Endothelial cell of umbilical vein (primary cell): ENCODE measurements around the gene MYO1H. TPM values are rescaled to one million over a fixed set of nuclear protein-coding genes. Genes with fewer than 3 reads are reported as not detected.

Experiments
- BruUV-seq: library from RNA; stranded (reverse); fragments of 400-500 nt; replicated peaks from 2 replicates; lab custom pipeline; 2021; lab: Mats Ljungman, UMichigan
- CTCF ChIA-PET: fragments of 300-600, 350-600 bp; sonication (Branson Sonifier 250); formaldehyde crosslinking; loops from one replicate; lab custom pipeline; 2021; ENCODE audit warnings: antibody characterized with exemption, inconsistent platforms; lab: Charles Lee
- POLR2A ChIA-PET: fragments of 300-600, 350-600 bp; sonication (Branson Sonifier 250); formaldehyde crosslinking; loops from one replicate; lab custom pipeline; 2021; ENCODE audit warnings: antibody characterized with exemption, inconsistent platforms; lab: Charles Lee
- DNase-seq: peaks from one replicate; pipeline ENCODE4 v3.0.0-alpha.2; 2011; ENCODE audit warnings: low read depth, low spot score
- FAIRE-seq: peaks from 2 replicates; lab custom pipeline; 2011; peaks lifted over from hg19 to GRCh38; lab: Jason Lieb, UNC
- H2AFZ ChIP-seq: 2 replicates; pipeline ENCODE4 v1.6.0; 2012; ENCODE audit warnings: low read depth, low read length, control low read depth, inconsistent platforms
- H3K27ac ChIP-seq: 2 replicates; pipeline ENCODE4 v1.5.1; 2011; ENCODE audit warnings: low read depth, mild to moderate bottlenecking, control low read depth, low read length, moderate library complexity; ENCODE audit not compliant: insufficient read depth
- H3K27me3 ChIP-seq, 2 experiments: 2 replicates each; pipeline versions ENCODE4 v1.6.0 to v1.6.1; 2011; ENCODE audit warnings: low read length in 2 of 2, mixed read lengths in 1 of 2; ENCODE audit not compliant: control insufficient read depth in 2 of 2, insufficient read depth in 2 of 2
- H3K36me3 ChIP-seq, 2 experiments: 2 replicates in 1 of 2; 3 replicates in 1 of 2; pipeline ENCODE4 v1.5.1; 2011; ENCODE audit warnings: low read length in 2 of 2, mild to moderate bottlenecking in 1 of 2, moderate library complexity in 1 of 2; ENCODE audit not compliant: control insufficient read depth in 2 of 2, insufficient read depth in 2 of 2; ENCODE audit errors: extremely low read depth in 1 of 2
- H3K4me1 ChIP-seq: 3 replicates; pipeline ENCODE4 v1.5.1; 2011; ENCODE audit warnings: mild to moderate bottlenecking, low read length; ENCODE audit not compliant: control insufficient read depth, insufficient read depth; ENCODE audit errors: extremely low read depth
- H3K4me2 ChIP-seq: 2 replicates; pipeline ENCODE4 v1.6.1; 2011; ENCODE audit warnings: low read length, control low read depth, mixed read lengths; ENCODE audit not compliant: insufficient read depth
- H3K4me3 ChIP-seq, 3 experiments: fragments of 200-600 bp in 1 of 3; sonication (generic), shearing (Covaris generic) in 1 of 3; replicated peaks in 1 of 3; 2 replicates each; pipeline ENCODE4 v1.5.1; 2011 to 2016; ENCODE audit warnings: control low read depth in 3 of 3, low read length in 3 of 3, mild to moderate bottlenecking in 2 of 3, inconsistent platforms in 1 of 3, low read depth in 1 of 3, moderate library complexity in 1 of 3; ENCODE audit not compliant: insufficient read depth in 1 of 3
- H3K79me2 ChIP-seq: 2 replicates; pipeline ENCODE4 v1.6.0; 2012; ENCODE audit warnings: low read length, inconsistent platforms; ENCODE audit not compliant: control insufficient read depth, insufficient read depth
- H3K9ac ChIP-seq: replicated peaks from 2 replicates; pipeline ENCODE3; 2011; ENCODE audit warnings: low read length, control low read depth; ENCODE audit not compliant: insufficient read depth; ENCODE audit errors: extremely low read depth
- H3K9me1 ChIP-seq: replicated peaks from 3 replicates; pipeline ENCODE4 v1.6.0; 2011; ENCODE audit warnings: mild to moderate bottlenecking, low read length; ENCODE audit not compliant: control insufficient read depth, insufficient read depth; ENCODE audit errors: extremely low read depth
- H3K9me3 ChIP-seq: replicated peaks from 2 replicates; pipeline ENCODE4 v1.5.1; 2012; ENCODE audit warnings: low read length, inconsistent platforms; ENCODE audit not compliant: control insufficient read depth, insufficient read depth
- H4K20me1 ChIP-seq: replicated peaks from 2 replicates; pipeline ENCODE3; 2011; ENCODE audit warnings: mild to moderate bottlenecking, low read length; ENCODE audit not compliant: control insufficient read depth, insufficient read depth; ENCODE audit errors: extremely low read depth
- CTCF ChIP-seq, 2 donors: IDR thresholded peaks; 1 replicate in 1 of 2; 2 replicates in 1 of 2; pipeline ENCODE4 v1.5.1; 2011; ENCODE audit warnings: low read length in 2 of 2, mild to moderate bottlenecking in 2 of 2, moderate library complexity in 2 of 2, control low read depth in 1 of 2, inconsistent platforms in 1 of 2, low read depth in 1 of 2; ENCODE audit not compliant: insufficient read depth in 1 of 2; ENCODE audit errors: extremely low read depth in 1 of 2
- EZH2 ChIP-seq: IDR thresholded peaks from 2 replicates; pipeline ENCODE4 v1.6.1; 2012; ENCODE audit warnings: borderline replicate concordance, low read depth, mild to moderate bottlenecking, moderate library complexity, low read length, inconsistent platforms; ENCODE audit not compliant: severe bottlenecking
- FOS ChIP-seq: IDR thresholded peaks from 2 replicates; pipeline ENCODE4 v1.6.1; 2011; ENCODE audit warnings: mild to moderate bottlenecking, low read length, moderate library complexity, borderline replicate concordance; ENCODE audit not compliant: insufficient read depth
- GATA2 ChIP-seq: IDR thresholded peaks from 2 replicates; pipeline ENCODE4 v1.7.0; 2011; ENCODE audit warnings: low read depth, mild to moderate bottlenecking, moderate library complexity, mixed read lengths, low read length; ENCODE audit not compliant: insufficient read length, insufficient read depth
- JUN ChIP-seq: IDR thresholded peaks from 2 replicates; pipeline ENCODE4 v1.6.1; 2011; ENCODE audit warnings: borderline replicate concordance, low read depth; ENCODE audit not compliant: insufficient read length, insufficient read depth
- MAX ChIP-seq: IDR thresholded peaks from 2 replicates; pipeline ENCODE4 v1.6.1; 2011; ENCODE audit not compliant: insufficient read depth, insufficient read length
- MYC ChIP-seq: IDR thresholded peaks from one replicate; pipeline ENCODE4 v1.6.1; 2011; ENCODE audit warnings: mild to moderate bottlenecking, low read depth, low read length
- POLR2A ChIP-seq: IDR thresholded peaks from 2 replicates; pipeline ENCODE4 v1.6.1; 2012; ENCODE audit warnings: low read depth, mild to moderate bottlenecking, control low read depth, low read length
- POLR2AphosphoS5 ChIP-seq: IDR thresholded peaks from 2 replicates; pipeline ENCODE4 v1.6.1; 2012; ENCODE audit warnings: low read depth, mild to moderate bottlenecking, control low read depth, low read length, moderate library complexity; ENCODE audit not compliant: insufficient read depth
- dilution Hi-C: fragments of 300-500 bp; cut with MboI; formaldehyde crosslinking; loops from one replicate; pipeline ENCODE4 v1.15.0; 2019; ENCODE audit warnings: low sequenced_read_pairs; ENCODE audit not compliant: extremely low pct_ligation_motif_present
- intact Hi-C: fragments of 100-400 bp; cut with micrococcal nuclease; formaldehyde crosslinking; loops from one replicate; pipeline ENCODE4 v1.10.0; 2022
- polyA plus RNA-seq, 4 experiments: library from polyadenylated mRNA; depleted of rRNA in 3 of 4; stranded (reverse) in 3 of 4; unstranded in 1 of 4; fragments of >200 nt; gene quantifications; 2 replicates each; pipeline versions ENCODE4 v1.2.1 to v1.2.3, GENCODE V29; 2011 to 2012; ENCODE audit warnings: missing spikeins in 1 of 4
- total RNA-seq: library from RNA; stranded (reverse); gene quantifications from 2 replicates; pipeline ENCODE4 v1.2.3, GENCODE V29; 2021

Gene MYO1H
- total and polyA plus RNA-seq, 2 donors (not counting 3 experiments of a cell fraction or from before 2014, with no cell fraction given), result not detected

DNA sequence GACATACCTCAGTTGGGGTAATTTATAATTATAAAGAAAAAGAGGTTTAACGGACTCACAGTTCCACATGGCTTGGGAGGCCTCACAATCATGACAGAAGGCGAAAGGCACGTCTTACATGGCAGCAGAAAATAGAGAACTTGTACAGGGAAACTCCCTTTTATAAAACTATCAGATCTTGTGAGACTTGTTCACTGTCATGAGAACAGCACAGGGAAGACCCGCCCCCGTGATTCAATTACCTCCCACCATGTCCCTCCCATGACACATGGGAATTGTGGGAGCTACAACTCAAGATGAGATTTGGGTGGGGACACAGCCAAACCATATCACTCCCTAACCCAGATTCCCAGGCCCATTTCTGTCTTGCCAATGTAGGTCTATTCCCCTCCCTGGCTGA is 22.1 kb downstream of the MYO1H start:
- intact Hi-C loops (no loop called here), dilution Hi-C loops (no loop called here)
- Histone ChIP-seq H3K9me1 (no peaks in the 10 kb centered on the region), H3K9me3 (no peaks in the 10 kb centered on the region), H3K4me3 (no peak overlapping the region), H3K4me2 (no peak overlapping the region), H3K27ac (no peak overlapping the region), H3K36me3 (no peaks in the 10 kb centered on the region), H3K9ac (no peak overlapping the region), H4K20me1 (no peaks in the 10 kb centered on the region), H3K79me2 (no peaks in the 10 kb centered on the region), H3K4me1 (no peaks in the 10 kb centered on the region), H2AFZ (no peak overlapping the region), H3K27me3 (peaks cover 0 to 2% of the 10 kb centered on the region in 2 experiments)
- DNase-seq, result no peak
- TF ChIP-seq GATA2, result no peak
- TF ChIP-seq MAX, result no peak
- no peak for TF ChIP-seq JUN
- TF ChIP-seq POLR2AphosphoS5, result no peak
- no peak for TF ChIP-seq FOS
- no peak for TF ChIP-seq CTCF (IDR thresholded peaks at IDR 0.05; ENCODE audit: extremely low read depth in 1 of 2, insufficient read depth in 1 of 2, low read depth in 1 of 2, low read length in 2 of 2)
- no peak for TF ChIP-seq MYC
- no peak for TF ChIP-seq EZH2
- TF ChIP-seq POLR2A, result no peak
- CTCF ChIA-PET, result interaction anchor here (2.3 to 2.8 kb wide), 2 partner anchors 16 to 24 kb away, joined by 8 to 10 read pairs; no protein-coding TSS in a partner anchor
- no TSS peak for BruUV-seq
- FAIRE-seq, result no peak
- POLR2A ChIA-PET, result no interaction called here
